Fibroblast of lung (primary cell): Measurements from ENCODE around the gene FBXL12. TPM values are rescaled to one million over a fixed set of nuclear protein-coding genes. Genes with fewer than 3 reads are reported as not detected.

Experiments
- DNase-seq, 2 donors: peaks; one replicate each; pipeline versions ENCODE4 v3.0.0 to v3.0.0-alpha.2; 2010; ENCODE audit warnings: low read depth in 2 of 2
- H2AFZ ChIP-seq: 2 replicates; pipeline ENCODE4 v1.5.1; 2012; ENCODE audit warnings: low read length, control low read depth, inconsistent platforms
- H3K27ac ChIP-seq: 2 replicates; pipeline ENCODE4 v1.5.1; 2011; ENCODE audit warnings: low read length, control low read depth; ENCODE audit not compliant: insufficient read depth
- H3K27me3 ChIP-seq: 2 replicates; pipeline ENCODE4 v1.5.1; 2011; ENCODE audit warnings: mild to moderate bottlenecking, low read length; ENCODE audit not compliant: control insufficient read depth, insufficient read depth
- H3K36me3 ChIP-seq: 2 replicates; pipeline ENCODE4 v1.5.1; 2011; ENCODE audit warnings: low read length; ENCODE audit not compliant: control insufficient read depth, insufficient read depth
- H3K4me1 ChIP-seq: 2 replicates; pipeline ENCODE4 v1.5.1; 2011; ENCODE audit warnings: low read length; ENCODE audit not compliant: control insufficient read depth, insufficient read depth; ENCODE audit errors: extremely low read depth
- H3K4me2 ChIP-seq: 2 replicates; pipeline ENCODE4 v1.5.1; 2011; ENCODE audit warnings: low read length, control low read depth; ENCODE audit not compliant: insufficient read depth; ENCODE audit errors: extremely low read depth
- H3K4me3 ChIP-seq, 4 experiments: fragments of 200-600 bp in 1 of 4; sonication (generic) in 1 of 4; replicated peaks in 1 of 4; 2 replicates each; pipeline ENCODE4 v1.5.1; 2011 to 2016; ENCODE audit warnings: low read length in 4 of 4, low read depth in 3 of 4, mild to moderate bottlenecking in 3 of 4, control low read depth in 2 of 4, inconsistent platforms in 1 of 4, mixed read lengths in 1 of 4; ENCODE audit not compliant: insufficient read depth in 1 of 4; ENCODE audit errors: control extremely low read depth in 1 of 4
- H3K79me2 ChIP-seq: 2 replicates; pipeline ENCODE4 v1.5.1; 2012; ENCODE audit warnings: mild to moderate bottlenecking, low read length, inconsistent platforms; ENCODE audit not compliant: control insufficient read depth, insufficient read depth
- H3K9ac ChIP-seq: 2 replicates; pipeline ENCODE4 v1.5.1; 2011; ENCODE audit warnings: mild to moderate bottlenecking, low read length, control low read depth; ENCODE audit not compliant: insufficient read depth
- H3K9me3 ChIP-seq: 2 replicates; pipeline ENCODE4 v1.5.1; 2012; ENCODE audit warnings: low read depth, low read length; ENCODE audit not compliant: control insufficient read depth, insufficient read depth
- H4K20me1 ChIP-seq: 2 replicates; pipeline ENCODE4 v1.5.1; 2011; ENCODE audit warnings: low read length; ENCODE audit not compliant: control insufficient read depth, insufficient read depth; ENCODE audit errors: extremely low read depth
- EZH2 ChIP-seq: IDR thresholded peaks from 2 replicates; pipeline ENCODE4 v1.5.1; 2012; ENCODE audit warnings: low read length, control low read depth, mild to moderate bottlenecking; ENCODE audit errors: missing control alignments
- polyA plus RNA-seq, 2 donors: library from polyadenylated mRNA; depleted of rRNA in 1 of 2; stranded (reverse) in 1 of 2; unstranded in 1 of 2; fragments of >200 nt; gene quantifications; 2 replicates each; pipeline ENCODE4 v1.2.1, GENCODE V29; 2011 to 2012; ENCODE audit warnings: missing spikeins in 1 of 2
- total RNA-seq: library from RNA; depleted of rRNA; stranded (reverse); fragments of >200 nt; gene quantifications from 2 replicates; pipeline ENCODE4 v1.2.1, GENCODE V29; 2014
- TF ChIP-seq, protein P1 (sequence below), 2 donors: IDR thresholded peaks in 1 of 2; conservative IDR thresholded peaks in 1 of 2; 1 replicate in 1 of 2; 2 replicates in 1 of 2; pipeline ENCODE4 v1.5.1; 2011 to 2012; ENCODE audit warnings: low read length in 2 of 2, control low read depth in 1 of 2, inconsistent platforms in 1 of 2, low read depth in 1 of 2, mild to moderate bottlenecking in 1 of 2

FBXL12 gene
- total and polyA plus RNA-seq, 2 donors (not counting 1 experiment from before 2014, with no cell fraction given) = 20.7 to 23.1 TPM

- Histone ChIP-seq H3K27ac (no peak overlapping the region), H3K27me3 (no peaks in the 10 kb centered on the region), H3K4me2 (no peak overlapping the region), H3K4me1 (no peaks in the 10 kb centered on the region), H3K36me3 (no peaks in the 10 kb centered on the region), H4K20me1 (no peaks in the 10 kb centered on the region), H3K9ac (no peak overlapping the region), H3K79me2 (no peaks in the 10 kb centered on the region), H3K9me3 (no peaks in the 10 kb centered on the region), H2AFZ (no peak overlapping the region), H3K4me3 (no peak overlapping the region)
- no peak for DNase-seq
- TF ChIP-seq, protein P1, sequence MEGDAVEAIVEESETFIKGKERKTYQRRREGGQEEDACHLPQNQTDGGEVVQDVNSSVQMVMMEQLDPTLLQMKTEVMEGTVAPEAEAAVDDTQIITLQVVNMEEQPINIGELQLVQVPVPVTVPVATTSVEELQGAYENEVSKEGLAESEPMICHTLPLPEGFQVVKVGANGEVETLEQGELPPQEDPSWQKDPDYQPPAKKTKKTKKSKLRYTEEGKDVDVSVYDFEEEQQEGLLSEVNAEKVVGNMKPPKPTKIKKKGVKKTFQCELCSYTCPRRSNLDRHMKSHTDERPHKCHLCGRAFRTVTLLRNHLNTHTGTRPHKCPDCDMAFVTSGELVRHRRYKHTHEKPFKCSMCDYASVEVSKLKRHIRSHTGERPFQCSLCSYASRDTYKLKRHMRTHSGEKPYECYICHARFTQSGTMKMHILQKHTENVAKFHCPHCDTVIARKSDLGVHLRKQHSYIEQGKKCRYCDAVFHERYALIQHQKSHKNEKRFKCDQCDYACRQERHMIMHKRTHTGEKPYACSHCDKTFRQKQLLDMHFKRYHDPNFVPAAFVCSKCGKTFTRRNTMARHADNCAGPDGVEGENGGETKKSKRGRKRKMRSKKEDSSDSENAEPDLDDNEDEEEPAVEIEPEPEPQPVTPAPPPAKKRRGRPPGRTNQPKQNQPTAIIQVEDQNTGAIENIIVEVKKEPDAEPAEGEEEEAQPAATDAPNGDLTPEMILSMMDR (conservative IDR thresholded peaks at IDR 0.05 in 1 of 2, IDR thresholded peaks at IDR 0.05 in 1 of 2; ENCODE audit: low read depth in 1 of 2, low read length in 2 of 2) = no peak
- TF ChIP-seq EZH2 = no peak
These were observed 19.7 kb downstream of the FBXL12 start for GRCh38 chr19:9799162-9799561.

DNA sequence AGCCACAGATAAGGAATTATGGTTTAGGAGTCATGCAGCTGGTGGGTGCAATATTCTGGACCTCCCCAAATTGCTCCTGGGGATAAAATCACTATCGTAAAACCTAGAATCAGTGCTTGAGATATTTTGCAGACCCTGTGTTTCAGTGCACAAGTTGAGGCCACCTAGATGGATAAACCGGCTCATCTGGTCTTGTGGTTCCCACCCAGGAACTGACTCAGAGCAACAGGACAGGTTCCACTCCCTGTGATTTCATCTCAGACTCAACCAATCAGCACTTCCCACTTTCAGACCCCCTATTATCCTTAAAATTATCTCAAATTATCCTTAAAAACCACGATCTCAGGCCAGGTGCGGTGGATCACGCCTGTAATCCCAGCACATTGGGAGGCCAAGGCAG, 21.0 kb downstream of the FBXL12 start:
- Histone ChIP-seq H3K27ac (no peak overlapping the region), H3K9me3 (no peaks in the 10 kb centered on the region), H3K9ac (no peak overlapping the region), H3K4me3 (no peak overlapping the region), H3K4me2 (no peak overlapping the region), H3K4me1 (no peaks in the 10 kb centered on the region), H3K79me2 (no peaks in the 10 kb centered on the region), H3K27me3 (no peaks in the 10 kb centered on the region), H2AFZ (no peak overlapping the region), H4K20me1 (no peaks in the 10 kb centered on the region), H3K36me3 (no peaks in the 10 kb centered on the region)
- DNase-seq = no peak
- TF ChIP-seq, protein P1 (conservative IDR thresholded peaks at IDR 0.05 in 1 of 2, IDR thresholded peaks at IDR 0.05 in 1 of 2; ENCODE audit: low read depth in 1 of 2, low read length in 2 of 2) = no peak
- no peak for TF ChIP-seq EZH2

- H3K9me3 ChIP-seq = no peaks in the 10 kb centered on the region
- H3K27ac ChIP-seq = no peak overlapping the region
- no peak overlapping the region for H3K4me3 ChIP-seq
- H3K9ac ChIP-seq = no peak overlapping the region
- H4K20me1 ChIP-seq = no peaks in the 10 kb centered on the region
- TF ChIP-seq, protein P1 (conservative IDR thresholded peaks at IDR 0.05 in 1 of 2, IDR thresholded peaks at IDR 0.05 in 1 of 2; ENCODE audit: low read depth in 1 of 2, low read length in 2 of 2) = peak; percentile 84 to 91
- no peak for TF ChIP-seq EZH2
- no peaks in the 10 kb centered on the region for H3K27me3 ChIP-seq
- peak; percentile 87 to 91 for DNase-seq
- H2AFZ ChIP-seq = peak overlapping the region; percentile 38
- H3K79me2 ChIP-seq = no peaks in the 10 kb centered on the region
- H3K4me2 ChIP-seq = no peak overlapping the region
- H3K36me3 ChIP-seq = no peaks in the 10 kb centered on the region
- H3K4me1 ChIP-seq = no peaks in the 10 kb centered on the region
These were observed 22.6 kb downstream of the FBXL12 start for GRCh38 chr19:9796113-9796773.
